MM.1S (cell line): ENCODE results near the gene ALDH1L2.

Experiments
- DNase-seq: peaks from one replicate; pipeline ENCODE4 v3.0.0-alpha.2; 2015
- H2AFZ ChIP-seq: fragments of 300-600 bp; sonication (generic); 2 replicates; pipeline ENCODE4 v1.6.0; 2016; ENCODE audit warnings: antibody characterized with exemption, low read length
- H3F3A ChIP-seq: fragments of 300-600 bp; sonication (generic); 2 replicates; pipeline ENCODE4 v1.6.1; 2016; ENCODE audit warnings: mild to moderate bottlenecking, antibody characterized with exemption, low read length, moderate library complexity, mixed read lengths; ENCODE audit not compliant: insufficient read depth
- H3K27ac ChIP-seq: fragments of 300-600 bp; sonication (generic); 2 replicates; pipeline ENCODE4 v1.5.1; 2016; ENCODE audit warnings: mild to moderate bottlenecking, low read length
- H3K27me3 ChIP-seq: fragments of 300-600 bp; sonication (generic); replicated peaks from 2 replicates; pipeline ENCODE4 v1.6.0; 2016; ENCODE audit warnings: low read length; ENCODE audit not compliant: insufficient read depth
- H3K36me3 ChIP-seq: fragments of 300-600 bp; sonication (generic); replicated peaks from 2 replicates; pipeline ENCODE4 v1.6.1; 2016; ENCODE audit warnings: mild to moderate bottlenecking, low read length, mixed read lengths; ENCODE audit not compliant: insufficient read depth
- H3K4me1 ChIP-seq: fragments of 300-600 bp; sonication (generic); 2 replicates; pipeline ENCODE4 v1.6.1; 2016; ENCODE audit warnings: low read length, mixed read lengths
- H3K4me2 ChIP-seq: fragments of 300-600 bp; sonication (generic); 2 replicates; pipeline ENCODE4 v1.6.0; 2016; ENCODE audit warnings: low read depth, low read length
- H3K4me3 ChIP-seq: fragments of 300-600 bp; sonication (generic); 2 replicates; pipeline ENCODE4 v1.5.1; 2016; ENCODE audit warnings: low read length, mixed read lengths
- H3K79me2 ChIP-seq: fragments of 300-600 bp; sonication (generic); 2 replicates; pipeline ENCODE4 v1.6.1; 2016; ENCODE audit warnings: mixed run types, low read length, mixed read lengths
- H3K9ac ChIP-seq: fragments of 300-600 bp; sonication (generic); 2 replicates; pipeline ENCODE4 v1.6.1; 2016; ENCODE audit warnings: low read length, mixed read lengths
- H3K9me2 ChIP-seq: fragments of 300-600 bp; sonication (generic); replicated peaks from 2 replicates; pipeline ENCODE4 v1.6.1; 2016; ENCODE audit warnings: mild to moderate bottlenecking, low read length, mixed read lengths; ENCODE audit not compliant: insufficient read depth
- H3K9me3 ChIP-seq: fragments of 300-600 bp; sonication (generic); replicated peaks from 2 replicates; pipeline ENCODE4 v1.6.1; 2016; ENCODE audit warnings: mild to moderate bottlenecking, low read length, mixed read lengths; ENCODE audit not compliant: insufficient read depth
- H4K20me1 ChIP-seq: fragments of 300-600 bp; sonication (generic); 2 replicates; pipeline ENCODE4 v1.6.1; 2016; ENCODE audit warnings: mild to moderate bottlenecking, low read length, moderate library complexity, mixed read lengths; ENCODE audit not compliant: insufficient read depth
- EZH2 ChIP-seq: fragments of 300-600 bp; sonication (generic); optimal IDR thresholded peaks from 2 replicates; pipeline ENCODE3; 2017; ENCODE audit warnings: low read depth, mild to moderate bottlenecking, antibody characterized with exemption, low read length, mixed read lengths
- EZH2phosphoT487 ChIP-seq: fragments of 300-600 bp; sonication (generic); IDR thresholded peaks from 2 replicates; pipeline ENCODE4 v1.6.1; 2018; ENCODE audit warnings: antibody characterized with exemption, low read length
- TF ChIP-seq, protein P1 (sequence below): fragments of 300-600 bp; sonication (generic); IDR thresholded peaks from 2 replicates; pipeline ENCODE4 v1.5.1; 2016; ENCODE audit warnings: antibody characterized with exemption, low read length, mixed read lengths

Gene ALDH1L2

DNA sequence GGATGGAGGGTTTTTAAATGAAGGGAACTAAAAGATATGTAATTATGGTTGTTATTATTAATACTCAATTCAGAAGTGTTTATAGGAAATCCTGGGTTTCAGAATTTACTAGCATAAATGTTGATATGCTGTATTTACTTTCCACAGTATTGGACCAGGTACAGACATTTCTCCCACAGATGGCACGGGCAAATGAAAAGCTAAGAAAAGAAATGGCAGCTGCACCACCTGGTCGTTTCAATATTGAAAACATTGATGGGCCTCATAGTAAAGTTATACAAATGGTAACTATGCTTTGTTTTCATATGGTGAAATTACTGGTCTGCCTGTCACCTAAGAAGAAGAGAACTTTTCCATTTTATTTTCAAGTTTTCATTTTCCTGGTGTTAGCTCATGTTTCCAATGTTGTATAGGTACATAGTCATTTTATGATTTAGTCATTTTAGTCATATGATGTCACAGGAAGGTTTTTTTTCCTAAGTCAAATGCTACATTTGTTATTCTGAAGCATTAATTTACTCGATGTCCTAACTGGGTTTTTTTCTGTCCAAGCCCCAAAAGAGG lies 92.6 kb downstream of the ALDH1L2 start:
- peak overlapping the region; percentile 61 for H3K27ac ChIP-seq
- no peaks in the 10 kb centered on the region for H4K20me1 ChIP-seq
- peaks cover 23% of the 10 kb centered on the region for H3F3A ChIP-seq
- no peak overlapping the region for H2AFZ ChIP-seq
- no peak overlapping the region for H3K9ac ChIP-seq
- H3K79me2 ChIP-seq, result peaks cover 59% of the 10 kb centered on the region
- TF ChIP-seq EZH2 (no peak), EZH2phosphoT487 (no peak)
- TF ChIP-seq, protein P1, sequence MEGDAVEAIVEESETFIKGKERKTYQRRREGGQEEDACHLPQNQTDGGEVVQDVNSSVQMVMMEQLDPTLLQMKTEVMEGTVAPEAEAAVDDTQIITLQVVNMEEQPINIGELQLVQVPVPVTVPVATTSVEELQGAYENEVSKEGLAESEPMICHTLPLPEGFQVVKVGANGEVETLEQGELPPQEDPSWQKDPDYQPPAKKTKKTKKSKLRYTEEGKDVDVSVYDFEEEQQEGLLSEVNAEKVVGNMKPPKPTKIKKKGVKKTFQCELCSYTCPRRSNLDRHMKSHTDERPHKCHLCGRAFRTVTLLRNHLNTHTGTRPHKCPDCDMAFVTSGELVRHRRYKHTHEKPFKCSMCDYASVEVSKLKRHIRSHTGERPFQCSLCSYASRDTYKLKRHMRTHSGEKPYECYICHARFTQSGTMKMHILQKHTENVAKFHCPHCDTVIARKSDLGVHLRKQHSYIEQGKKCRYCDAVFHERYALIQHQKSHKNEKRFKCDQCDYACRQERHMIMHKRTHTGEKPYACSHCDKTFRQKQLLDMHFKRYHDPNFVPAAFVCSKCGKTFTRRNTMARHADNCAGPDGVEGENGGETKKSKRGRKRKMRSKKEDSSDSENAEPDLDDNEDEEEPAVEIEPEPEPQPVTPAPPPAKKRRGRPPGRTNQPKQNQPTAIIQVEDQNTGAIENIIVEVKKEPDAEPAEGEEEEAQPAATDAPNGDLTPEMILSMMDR, result no peak
- no peaks in the 10 kb centered on the region for H3K27me3 ChIP-seq
- H3K4me2 ChIP-seq, result peak overlapping the region; percentile 22
- H3K9me3 ChIP-seq, result no peaks in the 10 kb centered on the region
- no peak overlapping the region for H3K4me3 ChIP-seq
- peak; percentile 37 for DNase-seq
- no peaks in the 10 kb centered on the region for H3K9me2 ChIP-seq
- H3K4me1 ChIP-seq, result peaks cover 50% of the 10 kb centered on the region
- peaks cover 28% of the 10 kb centered on the region for H3K36me3 ChIP-seq

DNA sequence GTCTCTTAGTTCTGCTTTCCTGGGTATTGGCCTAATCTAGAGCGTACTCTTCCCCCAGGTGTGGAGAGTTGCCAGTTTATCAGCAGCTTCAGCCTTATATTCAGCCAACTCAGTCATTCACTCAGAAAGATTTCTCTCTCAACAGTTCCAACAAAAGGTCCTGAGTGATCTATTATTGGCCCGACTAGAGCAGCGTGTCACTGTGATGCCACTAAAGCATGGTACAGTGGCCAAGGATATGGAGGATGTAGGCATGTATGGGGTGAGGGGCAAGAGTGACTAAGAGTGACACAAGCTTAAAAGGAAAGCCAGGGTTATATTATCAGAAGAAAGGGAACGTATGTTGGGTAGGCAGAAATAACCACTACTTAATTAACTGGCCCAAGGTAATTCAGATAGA lies 93.3 kb downstream of the ALDH1L2 start:
- Histone ChIP-seq H3K9ac (no peak overlapping the region), H3K27ac (peak overlapping the region; percentile 61), H3F3A (peaks cover 23% of the 10 kb centered on the region), H3K27me3 (no peaks in the 10 kb centered on the region), H2AFZ (no peak overlapping the region), H3K4me1 (peaks cover 50% of the 10 kb centered on the region), H3K4me3 (no peak overlapping the region), H3K9me2 (no peaks in the 10 kb centered on the region), H3K9me3 (no peaks in the 10 kb centered on the region), H4K20me1 (no peaks in the 10 kb centered on the region), H3K79me2 (peaks cover 63% of the 10 kb centered on the region), H3K36me3 (peaks cover 28% of the 10 kb centered on the region), H3K4me2 (peak overlapping the region; percentile 22)
- no peak for DNase-seq
- no peak for TF ChIP-seq EZH2phosphoT487
- no peak for TF ChIP-seq EZH2
- TF ChIP-seq, protein P1, result no peak

DNA sequence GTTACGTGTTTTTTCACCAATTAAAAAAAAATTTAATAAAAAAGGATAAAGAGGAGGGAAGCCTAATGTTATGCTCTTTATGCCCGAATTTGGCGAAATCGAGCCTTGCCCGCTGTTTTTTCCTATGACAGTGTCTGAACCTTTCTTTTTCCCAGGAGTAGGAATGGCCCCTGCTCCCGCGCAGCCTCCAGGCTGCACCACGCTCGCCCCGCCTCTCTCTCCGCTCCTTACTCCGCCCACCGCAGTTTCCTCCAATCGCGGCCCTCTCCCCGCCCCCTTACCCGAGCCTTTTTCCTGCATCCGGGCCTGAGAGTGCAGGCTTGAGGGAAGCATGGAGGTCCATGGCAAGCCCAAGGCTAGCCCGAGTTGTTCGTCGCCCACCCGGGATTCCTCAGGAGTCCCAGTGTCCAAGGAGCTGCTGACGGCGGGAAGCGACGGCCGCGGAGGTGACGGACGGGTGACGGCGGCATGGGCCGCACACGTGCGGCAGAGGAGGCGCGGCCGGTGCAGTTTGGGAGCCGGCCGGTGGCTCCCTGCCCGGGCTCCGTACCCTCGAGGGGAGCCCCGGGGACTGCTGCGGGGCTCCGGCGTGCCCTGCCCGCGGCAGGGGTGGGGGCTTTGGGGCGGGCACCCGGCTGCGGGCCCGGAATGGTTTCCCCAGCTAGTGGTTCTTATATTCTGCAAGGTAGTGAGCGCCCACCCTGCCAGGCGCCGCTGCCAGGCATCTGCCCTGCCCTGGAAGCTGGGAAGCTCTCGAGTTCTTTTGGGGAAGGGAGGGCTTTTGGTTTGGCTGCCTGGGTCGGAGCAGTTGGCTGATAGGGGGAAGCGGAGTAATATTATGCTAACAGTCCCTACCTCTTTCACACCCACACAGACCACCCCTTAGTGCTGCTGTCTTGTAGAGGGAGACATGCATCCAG lies 98.0 kb downstream of the ALDH1L2 start, which contains the start of gene NOPCHAP1:
Gene NOPCHAP1 (plus strand): TSS at position 295 of the 920 bp plus-strand sequence. CDS start 37 bp downstream, at position 332.
- TF ChIP-seq EZH2phosphoT487 (no peak), EZH2 (no peak)
- TF ChIP-seq, protein P1, result no peak
- H3K4me1 ChIP-seq, result peaks cover 23% of the 10 kb centered on the region
- peaks cover 50% of the 10 kb centered on the region for H3K79me2 ChIP-seq
- DNase-seq, result peak; percentile 81
- peak within 1 kb of the TSS; percentile 77 for H3K4me3 ChIP-seq
- H3K9ac ChIP-seq, result peak within 1 kb of the TSS; percentile 67
- H3K36me3 ChIP-seq, result peaks cover 19% of the 10 kb centered on the region
- peak within 1 kb of the TSS; percentile 89 for H3K4me2 ChIP-seq
- no peaks in the 10 kb centered on the region for H3K27me3 ChIP-seq
- peaks cover 21% of the 10 kb centered on the region for H3F3A ChIP-seq
- no peaks in the 10 kb centered on the region for H3K9me3 ChIP-seq
- no peaks in the 10 kb centered on the region for H3K9me2 ChIP-seq
- peak within 1 kb of the TSS; percentile 82 for H2AFZ ChIP-seq
- no peaks in the 10 kb centered on the region for H4K20me1 ChIP-seq
- peak within 1 kb of the TSS; percentile 48; the same call in 1 of the 2 replicates for H3K27ac ChIP-seq
